ENCODE data around the gene TINAG.

TINAG gene

GRCh38 chr6:54308289-54308985 is at the start of gene TINAG:
TSS of gene TINAG (plus strand) at chr6:54308441. CDS start at chr6:54308551, 110 bp downstream.
- DNase-seq (ENCODE audit: low read depth): no peak

- DNase-seq (ENCODE audit: low read depth): no peak
These were observed 48.2 kb upstream of the TINAG start for GRCh38 chr6:54260025-54260424.

GRCh38 chr6:54262499-54262898 is 45.7 kb upstream of the TINAG start:
- DNase-seq (ENCODE audit: low read depth): no peak

GRCh38 chr6:54262971-54263370 is 45.3 kb upstream of the TINAG start:
- DNase-seq (ENCODE audit: low read depth): no peak

- DNase-seq (ENCODE audit: low read depth): no peak
These were observed 43.5 kb upstream of the TINAG start for GRCh38 chr6:54264581-54265272.

- DNase-seq (ENCODE audit: low read depth): no peak
These were observed 41.8 kb upstream of the TINAG start for GRCh38 chr6:54266400-54266923.

- DNase-seq (ENCODE audit: low read depth): no peak
These were observed 40.4 kb upstream of the TINAG start for GRCh38 chr6:54267798-54268197.

- DNase-seq (ENCODE audit: low read depth): no peak
These were observed 34.9 kb upstream of the TINAG start for GRCh38 chr6:54273214-54273820.

- DNase-seq (ENCODE audit: low read depth): no peak
These were observed 33.9 kb upstream of the TINAG start for GRCh38 chr6:54274383-54274782.

- DNase-seq (ENCODE audit: low read depth): no peak
These were observed 26.1 kb upstream of the TINAG start for GRCh38 chr6:54282186-54282585.

GRCh38 chr6:54284161-54284860 is 23.9 kb upstream of the TINAG start:
- DNase-seq (ENCODE audit: low read depth): no peak

GRCh38 chr6:54285595-54285994 is 22.6 kb upstream of the TINAG start:
- DNase-seq (ENCODE audit: low read depth): no peak

GRCh38 chr6:54286141-54286540 is 22.1 kb upstream of the TINAG start:
- DNase-seq (ENCODE audit: low read depth): no peak

- DNase-seq (ENCODE audit: low read depth): no peak
These were observed 19.8 kb upstream of the TINAG start for GRCh38 chr6:54288474-54288873.

- DNase-seq (ENCODE audit: low read depth): no peak
These were observed 18.8 kb upstream of the TINAG start for GRCh38 chr6:54289426-54289825.

- no peak for DNase-seq (ENCODE audit: low read depth)
These were observed 17.1 kb upstream of the TINAG start for GRCh38 chr6:54291146-54291545.

- DNase-seq (ENCODE audit: low read depth): no peak
These were observed 16.5 kb upstream of the TINAG start for GRCh38 chr6:54291738-54292137.

- DNase-seq (ENCODE audit: low read depth): no peak
These were observed 13.2 kb upstream of the TINAG start for GRCh38 chr6:54294965-54295532.

GRCh38 chr6:54299542-54300269 is 8.5 kb upstream of the TINAG start:
- DNase-seq (ENCODE audit: low read depth): no peak

- DNase-seq (ENCODE audit: low read depth): no peak
These were observed 6.5 kb upstream of the TINAG start for GRCh38 chr6:54301770-54302169.

GRCh38 chr6:54307439-54307910 is 766 bp upstream of the TINAG start:
- DNase-seq (ENCODE audit: low read depth): no peak
